ENCODE measurements around the gene CLK4.

- TF ChIP-seq POLR2A (IDR thresholded peaks at IDR 0.05) (no peak), CTCF (IDR thresholded peaks at IDR 0.05) (no peak)
Measured at GRCh38 chr5:178624631-178625546, 2.0 kb downstream of the CLK4 start.
